ENCODE data around the gene BLTP3B.

Gene BLTP3B

GRCh38 chr12:100105661-100106060 is 37.0 kb downstream of the BLTP3B start:
- peaks cover 0 to 6% of the 10 kb centered on the region in 2 donors for H3K36me3 ChIP-seq (ENCODE audit: control insufficient read depth in 1 of 2, insufficient read depth in 2 of 2, low read length in 2 of 2)
- no peak overlapping the region for H3K27ac ChIP-seq (ENCODE audit: low read length)
- no peak overlapping the region for H3K4me3 ChIP-seq (ENCODE audit: low read depth in 1 of 2, low read length in 2 of 2)
- H3K9me3 ChIP-seq (ENCODE audit: control insufficient read depth in 1 of 2, low read length in 2 of 2): no peaks in the 10 kb centered on the region
- H3K27me3 ChIP-seq (ENCODE audit: low read depth, low read length): no peaks in the 10 kb centered on the region
- H3K4me1 ChIP-seq (ENCODE audit: control insufficient read depth in 1 of 2, insufficient read depth in 2 of 2, low read length in 2 of 2): no peaks in the 10 kb centered on the region

GRCh38 chr12:100101000-100101399 is 41.7 kb downstream of the BLTP3B start:
- peaks cover 0 to 12% of the 10 kb centered on the region in 2 donors for H3K36me3 ChIP-seq (ENCODE audit: control insufficient read depth in 1 of 2, insufficient read depth in 2 of 2, low read length in 2 of 2)

More at GRCh38 chr12:100101000-100101399, 41.7 kb downstream of the BLTP3B start:
- H3K27me3 ChIP-seq (ENCODE audit: low read depth, low read length): no peaks in the 10 kb centered on the region
- no peaks in the 10 kb centered on the region for H3K9me3 ChIP-seq (ENCODE audit: control insufficient read depth in 1 of 2, low read length in 2 of 2)
- H3K4me3 ChIP-seq (ENCODE audit: low read depth in 1 of 2, low read length in 2 of 2): no peak overlapping the region
- no peak overlapping the region for H3K27ac ChIP-seq (ENCODE audit: low read length)
- H3K4me1 ChIP-seq (ENCODE audit: control insufficient read depth in 1 of 2, insufficient read depth in 2 of 2, low read length in 2 of 2): no peaks in the 10 kb centered on the region

All from muscle layer of duodenum (tissue), 2 donors.